ENCODE results near the gene CCDC33. TPM values are rescaled to one million over a fixed set of nuclear protein-coding genes. Genes with fewer than 3 reads are reported as not detected.

Gene CCDC33
- total and polyA plus RNA-seq, 2 donors, result 0.25 to 0.42 TPM

DNA sequence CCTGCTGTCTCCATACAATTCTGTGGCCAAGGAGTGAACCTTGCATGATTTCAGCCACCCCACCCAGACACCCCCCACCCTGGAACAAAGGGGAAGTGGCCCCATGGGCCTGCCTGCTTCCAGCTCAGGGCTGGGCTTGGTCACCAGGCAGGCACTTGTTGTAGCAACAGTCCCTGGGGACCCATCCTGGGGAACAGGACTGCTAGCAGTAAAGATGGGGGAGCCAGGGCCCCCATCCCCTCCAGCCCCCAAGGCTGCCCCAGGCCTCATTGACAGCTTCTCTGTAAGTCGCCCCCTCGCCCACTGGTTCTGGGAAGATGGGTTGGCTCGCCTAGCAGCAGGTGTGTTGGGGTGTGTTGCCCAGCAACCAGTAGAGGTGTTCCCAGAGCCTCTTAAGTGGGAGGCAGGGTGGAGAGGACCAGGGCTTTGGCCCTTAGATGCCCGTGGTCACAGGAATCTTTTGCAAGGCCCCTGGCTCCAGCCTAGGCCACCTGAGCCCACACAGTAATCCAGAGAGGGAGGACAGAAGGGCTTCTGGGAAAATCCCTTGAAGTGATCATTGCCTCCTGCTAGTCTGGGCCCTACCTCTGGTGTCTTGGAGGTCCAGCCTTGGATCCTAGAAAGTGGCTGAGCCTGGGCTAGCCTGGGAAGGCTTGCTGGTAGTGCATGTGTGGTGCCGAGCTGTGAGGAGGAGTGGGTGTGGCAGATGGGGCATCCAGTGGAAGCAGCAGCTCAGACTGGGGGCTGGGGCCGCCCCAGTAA is 82.4 kb downstream of the CCDC33 start:
- DNase-seq (ENCODE audit: extremely low spot score), result no peak
- 88% methylated on average over 6 of the region's 6 CpGs for WGBS
- Histone ChIP-seq H3K4me3 (ENCODE audit: low read depth, low read length) (no peak overlapping the region), H3K4me1 (ENCODE audit: insufficient read depth) (no peaks in the 10 kb centered on the region), H3K36me3 (ENCODE audit: insufficient read depth) (no peaks in the 10 kb centered on the region), H3K27ac (ENCODE audit: low read depth) (no peak overlapping the region)

DNA sequence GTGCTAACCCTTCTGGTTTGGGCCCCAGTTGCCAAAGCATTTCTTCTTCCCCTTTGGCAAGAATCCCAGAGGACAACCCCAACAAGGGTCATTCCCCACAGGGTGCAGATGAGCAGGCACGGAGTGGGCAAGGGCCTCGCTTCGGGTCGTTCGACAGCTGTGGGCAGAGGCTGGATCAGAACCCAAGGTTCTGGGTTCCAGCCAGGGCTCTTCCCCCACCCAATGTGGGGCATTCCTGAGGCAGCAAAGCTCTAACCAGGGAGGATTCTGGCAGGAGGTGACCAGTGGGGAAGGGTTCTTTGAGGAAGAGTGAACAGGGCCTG is 83.0 kb downstream of the CCDC33 start:
- 85% methylated on average over 5 of the region's 5 CpGs for WGBS
- Histone ChIP-seq H3K4me1 (ENCODE audit: insufficient read depth) (no peaks in the 10 kb centered on the region), H3K36me3 (ENCODE audit: insufficient read depth) (no peaks in the 10 kb centered on the region), H3K4me3 (ENCODE audit: low read depth, low read length) (no peak overlapping the region), H3K27ac (ENCODE audit: low read depth) (no peak overlapping the region)
- no peak for DNase-seq (ENCODE audit: extremely low spot score)

DNA sequence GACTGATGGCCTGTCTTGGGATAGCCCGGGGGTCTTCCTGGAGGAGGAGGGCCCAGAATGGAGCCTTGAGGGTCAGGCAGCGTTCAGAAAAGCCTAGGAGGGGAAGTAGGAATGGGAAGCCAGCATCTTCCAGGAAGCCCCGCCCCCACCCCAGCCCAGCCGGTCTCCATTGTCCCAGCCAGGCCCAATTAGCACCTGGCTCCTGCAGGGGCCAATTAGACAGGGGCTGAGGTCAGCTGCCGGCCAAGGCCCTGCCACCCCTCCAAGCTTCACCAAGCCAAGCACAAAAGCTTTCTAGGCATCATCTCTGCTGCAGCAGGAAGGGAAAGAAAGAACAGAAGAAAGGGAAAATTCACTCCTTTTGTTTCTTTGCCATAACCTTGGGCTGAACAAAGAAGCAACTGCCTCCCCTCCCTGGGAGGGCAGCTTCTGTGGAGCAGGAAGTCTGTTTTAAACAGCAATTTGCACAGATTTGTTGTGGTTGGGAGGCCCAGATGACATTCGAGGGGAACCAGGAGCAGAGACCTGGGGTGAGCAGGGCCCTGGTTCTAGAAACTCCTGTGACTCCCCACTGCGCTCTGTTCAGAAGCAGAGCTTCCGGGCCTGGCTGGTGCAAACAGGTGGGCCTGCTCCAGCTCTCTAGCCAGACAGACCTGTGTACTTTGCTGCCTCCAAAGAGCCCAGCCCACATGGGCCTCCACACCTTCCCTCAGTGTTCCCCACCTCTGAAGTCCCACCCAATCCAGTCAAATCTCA is 83.6 kb downstream of the CCDC33 start:
- 62% methylated on average over 8 of the region's 8 CpGs for WGBS
- no peak overlapping the region for H3K27ac ChIP-seq (ENCODE audit: low read depth)
- no peaks in the 10 kb centered on the region for H3K36me3 ChIP-seq (ENCODE audit: insufficient read depth)
- H3K4me1 ChIP-seq (ENCODE audit: insufficient read depth), result no peaks in the 10 kb centered on the region
- H3K4me3 ChIP-seq (ENCODE audit: low read depth, low read length), result no peak overlapping the region
- DNase-seq (ENCODE audit: extremely low spot score), result no peak

DNA sequence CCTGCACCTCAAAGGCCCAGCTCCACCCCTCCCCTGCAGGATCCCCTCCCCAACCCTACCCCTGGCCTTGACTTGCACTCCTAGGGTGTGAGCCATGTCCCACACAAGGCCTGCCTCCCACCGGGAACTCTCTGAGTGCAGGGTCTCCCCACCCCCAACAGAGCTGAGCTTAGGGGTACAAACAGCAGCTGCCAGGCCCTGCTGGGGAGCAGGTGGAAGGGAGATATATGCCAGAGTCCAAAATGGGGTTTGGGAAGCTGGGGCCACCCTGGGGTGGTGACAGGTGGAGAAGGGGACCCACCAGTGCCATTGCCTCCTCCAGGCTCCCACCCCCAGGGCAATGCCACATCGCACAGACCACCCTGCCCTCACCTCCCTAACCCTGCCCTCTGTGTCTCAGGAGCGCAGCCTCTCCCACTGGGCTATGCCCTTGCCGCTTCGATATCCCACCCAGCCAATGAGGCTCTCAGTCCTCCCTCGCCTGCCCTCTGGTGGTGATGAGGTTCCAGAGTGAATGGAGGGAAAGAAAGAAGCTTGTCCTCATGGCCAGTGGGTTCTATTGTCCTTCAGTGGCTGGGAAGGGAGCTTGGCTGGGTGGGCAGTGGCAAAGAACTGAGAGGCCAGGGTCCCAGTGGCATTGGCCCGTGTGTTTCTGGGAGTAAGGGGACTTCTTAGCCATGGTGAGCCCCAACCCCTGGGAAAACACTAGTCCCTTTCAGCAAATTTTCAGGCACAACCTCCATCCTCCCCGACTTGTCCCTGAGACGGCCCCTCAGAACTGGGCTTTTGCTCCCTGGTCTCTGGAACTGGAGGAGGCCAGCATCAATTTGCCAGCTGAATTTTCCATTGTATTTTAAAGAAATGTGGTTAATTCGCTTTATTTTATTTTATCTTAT is 84.5 kb downstream of the CCDC33 start:
- H3K27ac ChIP-seq (ENCODE audit: low read depth), result no peak overlapping the region
- H3K36me3 ChIP-seq (ENCODE audit: insufficient read depth), result no peaks in the 10 kb centered on the region
- DNase-seq (ENCODE audit: extremely low spot score), result no peak
- H3K4me3 ChIP-seq (ENCODE audit: low read depth, low read length), result no peak overlapping the region
- 72% methylated on average over 10 of the region's 10 CpGs for WGBS
- no peaks in the 10 kb centered on the region for H3K4me1 ChIP-seq (ENCODE audit: insufficient read depth)

DNA sequence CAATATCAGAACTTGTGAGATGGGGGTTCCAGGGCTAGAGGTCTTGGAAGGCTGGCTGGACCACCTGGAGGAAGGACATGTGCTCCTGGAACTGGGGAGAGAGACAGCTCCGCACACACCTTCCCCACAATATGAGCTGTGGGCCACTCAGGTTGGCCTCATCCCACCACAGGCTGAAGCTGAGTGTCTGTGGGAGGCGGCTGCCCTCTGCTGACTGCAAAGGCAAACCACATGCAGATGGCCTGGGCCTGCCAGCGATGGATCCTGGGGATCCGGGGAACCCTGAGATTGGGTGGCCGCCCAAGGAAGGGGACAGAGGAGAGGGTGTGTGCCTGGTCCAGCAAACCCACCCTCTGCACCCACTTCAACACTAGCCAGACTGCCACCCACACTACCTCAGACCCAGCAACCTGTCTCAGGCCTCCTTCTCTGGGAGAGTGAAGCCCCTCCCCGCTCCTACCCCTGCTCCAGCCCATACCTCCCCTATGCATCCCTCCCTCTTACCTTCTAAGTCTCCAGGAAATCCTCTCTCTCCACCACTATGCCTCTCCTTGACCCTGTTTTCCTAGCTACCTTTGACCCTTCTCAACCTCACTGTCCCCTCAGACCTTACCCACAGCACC is 86.5 kb downstream of the CCDC33 start:
- H3K36me3 ChIP-seq (ENCODE audit: insufficient read depth), result no peaks in the 10 kb centered on the region
- no peak overlapping the region for H3K4me3 ChIP-seq (ENCODE audit: low read depth, low read length)
- WGBS, result 27% methylated on average over 6 of the region's 6 CpGs
- H3K4me1 ChIP-seq (ENCODE audit: insufficient read depth), result no peaks in the 10 kb centered on the region
- H3K27ac ChIP-seq (ENCODE audit: low read depth), result no peak overlapping the region
- no peak for DNase-seq (ENCODE audit: extremely low spot score)

DNA sequence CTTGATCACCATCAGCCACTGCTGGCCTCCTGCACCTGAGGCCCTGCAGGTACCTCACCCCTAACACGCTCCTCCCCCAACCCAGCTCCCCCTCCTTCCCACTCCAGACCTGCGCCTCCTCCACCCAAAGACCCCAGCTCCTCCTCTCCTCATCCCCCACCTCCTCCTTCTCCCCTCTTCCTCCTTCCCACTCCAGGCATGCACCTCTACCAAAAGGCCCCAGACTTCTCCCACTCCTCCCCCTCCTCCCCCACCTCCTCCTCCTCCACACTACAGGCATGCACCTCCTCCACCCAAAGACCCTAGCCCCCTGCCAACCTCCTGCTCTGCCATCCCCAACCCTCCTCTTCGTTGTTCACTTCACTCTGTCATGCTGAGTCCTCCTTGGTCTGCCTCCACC is 88.6 kb downstream of the CCDC33 start:
- H3K27ac ChIP-seq (ENCODE audit: low read depth), result no peak overlapping the region
- no peak overlapping the region for H3K4me3 ChIP-seq (ENCODE audit: low read depth, low read length)
- no peaks in the 10 kb centered on the region for H3K4me1 ChIP-seq (ENCODE audit: insufficient read depth)
- DNase-seq (ENCODE audit: extremely low spot score), result no peak
- no peaks in the 10 kb centered on the region for H3K36me3 ChIP-seq (ENCODE audit: insufficient read depth)
- WGBS, result 75% methylated on average over 3 of the region's 3 CpGs

DNA sequence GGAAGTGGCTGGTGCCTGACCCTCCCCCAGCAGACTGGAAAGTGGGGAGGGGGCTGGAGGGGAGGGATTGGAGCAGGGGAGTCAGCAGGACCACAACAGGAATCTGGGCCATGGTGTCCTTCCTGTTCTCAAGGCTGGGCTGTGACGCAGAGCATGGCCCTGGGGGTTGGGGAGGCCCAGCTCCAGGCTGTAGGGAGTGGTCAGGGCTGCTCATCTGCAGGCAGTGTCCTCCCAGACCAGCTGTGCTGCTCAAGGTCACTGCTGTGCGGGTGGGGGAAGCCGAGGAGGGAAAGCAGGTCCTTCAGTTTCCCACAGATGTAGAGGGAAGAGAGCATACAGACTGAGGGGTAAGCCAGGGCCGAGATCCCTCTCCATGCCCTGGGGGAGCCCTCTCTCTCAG is 90.6 kb downstream of the CCDC33 start:
- DNase-seq (ENCODE audit: extremely low spot score), result no peak
- H3K27ac ChIP-seq (ENCODE audit: low read depth), result no peak overlapping the region

DNA sequence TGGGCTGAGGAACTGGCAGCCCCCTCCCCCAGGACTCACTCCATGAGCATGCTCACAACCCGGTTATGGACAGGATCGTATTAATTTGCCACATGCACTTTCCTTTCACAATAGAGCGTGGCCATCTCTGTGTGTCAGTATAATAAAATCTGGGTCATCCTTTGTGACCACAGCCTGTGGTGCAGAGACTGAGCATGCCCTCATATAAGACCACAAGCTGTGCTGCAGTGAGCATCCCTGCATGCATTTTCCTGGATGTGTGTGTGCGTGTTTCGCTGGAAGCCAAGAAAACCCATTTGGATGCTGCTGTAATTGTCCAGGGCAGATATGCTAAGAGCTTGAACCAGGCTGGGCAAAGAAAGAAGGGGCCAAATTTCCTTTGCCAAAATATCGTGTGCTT is 91.6 kb downstream of the CCDC33 start:
- Histone ChIP-seq H3K36me3 (ENCODE audit: insufficient read depth) (no peaks in the 10 kb centered on the region), H3K4me1 (ENCODE audit: insufficient read depth) (no peaks in the 10 kb centered on the region), H3K4me3 (ENCODE audit: low read depth, low read length) (no peak overlapping the region), H3K27ac (ENCODE audit: low read depth) (no peak overlapping the region)
- DNase-seq (ENCODE audit: extremely low spot score), result no peak
- WGBS, result 78% methylated on average over 6 of the region's 6 CpGs

More for the DNA sequence above, 90.6 kb downstream of the CCDC33 start:
- Histone ChIP-seq H3K4me3 (ENCODE audit: low read depth, low read length) (no peak overlapping the region), H3K4me1 (ENCODE audit: insufficient read depth) (no peaks in the 10 kb centered on the region), H3K36me3 (ENCODE audit: insufficient read depth) (no peaks in the 10 kb centered on the region)
- WGBS, result 36% methylated on average over 4 of the region's 4 CpGs

DNA sequence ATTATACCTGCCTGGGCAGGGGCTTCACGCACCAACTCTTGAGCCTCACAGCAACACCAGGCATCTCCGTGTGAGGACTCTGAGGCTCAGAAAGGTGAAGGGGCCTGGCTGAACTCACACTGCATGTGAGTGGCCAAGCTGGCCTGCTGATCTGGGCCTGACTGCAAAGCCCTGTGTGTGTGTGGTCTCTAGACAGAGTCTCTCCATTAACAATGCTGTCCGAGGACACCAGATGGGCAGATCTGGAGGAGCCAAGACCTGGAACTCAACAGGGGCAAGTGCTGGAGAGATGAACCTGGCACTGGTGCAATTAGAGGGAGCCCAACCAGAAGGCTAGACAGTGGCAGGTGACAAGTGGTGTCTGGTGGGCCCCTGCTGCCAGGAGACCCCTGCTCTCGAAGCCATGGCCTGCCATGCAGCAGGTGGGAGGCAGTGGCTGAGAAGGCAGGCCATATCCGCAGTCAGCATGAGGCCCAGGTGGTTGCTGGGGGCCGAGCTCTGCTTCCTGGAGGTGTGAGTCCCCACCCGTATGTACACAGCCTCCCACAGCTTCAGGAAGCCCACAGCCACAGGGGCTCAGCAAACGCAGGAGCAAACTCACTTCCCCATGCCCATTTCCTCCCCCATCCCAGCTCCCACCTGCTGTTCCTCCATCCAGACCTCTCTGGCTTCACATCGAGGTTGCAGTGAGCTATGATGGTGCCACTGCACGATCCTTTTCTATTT is 92.4 kb downstream of the CCDC33 start:
- Histone ChIP-seq H3K4me3 (ENCODE audit: low read depth, low read length) (no peak overlapping the region), H3K36me3 (ENCODE audit: insufficient read depth) (no peaks in the 10 kb centered on the region), H3K4me1 (ENCODE audit: insufficient read depth) (no peaks in the 10 kb centered on the region), H3K27ac (ENCODE audit: low read depth) (no peak overlapping the region)
- 57% methylated on average over 10 of the region's 10 CpGs for whole genome bisulfite sequencing
- no peak for DNase-seq (ENCODE audit: extremely low spot score)

DNA sequence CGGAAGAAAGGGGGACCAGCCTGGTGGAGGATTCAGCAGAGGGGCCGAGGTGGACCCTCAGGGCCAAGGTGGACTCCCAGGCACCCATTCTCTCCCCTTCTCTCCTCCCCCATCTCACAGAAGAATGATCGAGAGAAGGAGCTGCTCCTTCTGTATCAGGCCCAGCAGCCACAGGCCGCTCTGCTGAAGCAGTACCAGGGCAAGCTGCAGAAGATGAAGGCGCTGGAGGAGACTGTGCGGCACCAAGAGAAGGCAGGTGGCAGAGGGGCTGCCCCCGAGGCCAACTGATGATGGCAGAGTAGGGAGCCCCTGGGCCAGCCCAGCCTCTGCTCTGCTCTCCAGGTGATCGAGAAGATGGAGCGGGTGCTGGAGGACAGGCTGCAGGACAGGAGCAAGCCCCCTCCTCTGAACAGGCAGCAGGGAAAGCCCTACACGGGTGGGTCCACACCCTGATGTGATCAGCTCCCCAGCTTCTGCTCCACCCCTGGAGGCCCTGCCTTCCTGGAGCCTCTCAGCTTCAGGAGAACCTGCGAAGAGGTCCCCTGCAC is 94.8 kb downstream of the CCDC33 start:
- no peak for DNase-seq (ENCODE audit: extremely low spot score)
- no peak overlapping the region for H3K27ac ChIP-seq (ENCODE audit: low read depth)
- 78% methylated on average over 11 of the region's 11 CpGs for WGBS
- no peak overlapping the region for H3K4me3 ChIP-seq (ENCODE audit: low read depth, low read length)
- H3K4me1 ChIP-seq (ENCODE audit: insufficient read depth), result no peaks in the 10 kb centered on the region
- H3K36me3 ChIP-seq (ENCODE audit: insufficient read depth), result no peaks in the 10 kb centered on the region

DNA sequence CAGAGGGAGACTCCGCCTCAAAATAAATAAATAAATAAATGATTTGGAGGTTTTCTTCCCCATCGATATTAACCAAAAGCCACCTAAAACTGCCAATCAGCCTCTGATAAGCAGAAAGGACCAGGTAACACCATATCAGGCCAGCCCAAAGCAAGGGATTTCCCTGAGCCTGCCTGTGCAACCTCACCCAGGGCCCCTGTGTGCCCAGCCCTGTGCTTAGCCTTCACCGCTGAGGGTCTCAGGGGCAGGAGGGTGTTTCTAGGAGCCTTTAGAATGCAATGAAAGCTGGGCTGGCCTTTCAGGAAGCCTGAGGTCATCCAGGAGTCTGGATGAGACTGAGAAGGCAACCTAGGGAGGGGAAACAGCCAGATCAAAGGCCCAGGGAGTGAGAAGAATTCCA is 95.9 kb downstream of the CCDC33 start:
- DNase-seq (ENCODE audit: extremely low spot score), result no peak
- Histone ChIP-seq H3K4me1 (ENCODE audit: insufficient read depth) (no peaks in the 10 kb centered on the region), H3K27ac (ENCODE audit: low read depth) (no peak overlapping the region), H3K4me3 (ENCODE audit: low read depth, low read length) (no peak overlapping the region), H3K36me3 (ENCODE audit: insufficient read depth) (no peaks in the 10 kb centered on the region)
- 84% methylated on average over 3 of the region's 3 CpGs for WGBS

DNA sequence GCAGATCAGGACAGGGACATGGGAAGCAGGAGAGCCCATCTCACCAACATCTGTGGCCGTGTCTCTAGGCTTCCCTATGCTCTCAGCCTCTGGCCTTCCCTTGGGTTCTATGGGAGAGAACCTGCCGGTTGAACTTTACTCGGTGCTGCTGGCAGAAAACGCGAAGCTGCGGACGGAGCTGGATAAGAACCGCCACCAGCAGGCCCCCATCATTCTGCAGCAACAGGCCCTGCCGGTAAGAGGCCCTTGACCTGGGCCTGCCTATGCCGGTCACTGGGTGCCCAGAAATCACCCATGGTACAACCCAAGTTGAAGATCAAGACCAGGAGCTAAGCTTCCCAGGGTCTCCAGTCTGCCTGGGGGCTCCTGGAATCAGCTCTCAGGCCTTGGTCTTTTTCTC is 96.5 kb downstream of the CCDC33 start:
- no peaks in the 10 kb centered on the region for H3K36me3 ChIP-seq (ENCODE audit: insufficient read depth)
- H3K27ac ChIP-seq (ENCODE audit: low read depth), result no peak overlapping the region
- no peaks in the 10 kb centered on the region for H3K4me1 ChIP-seq (ENCODE audit: insufficient read depth)
- 88% methylated on average over 10 of the region's 10 CpGs for WGBS
- no peak for DNase-seq (ENCODE audit: extremely low spot score)
- no peak overlapping the region for H3K4me3 ChIP-seq (ENCODE audit: low read depth, low read length)

DNA sequence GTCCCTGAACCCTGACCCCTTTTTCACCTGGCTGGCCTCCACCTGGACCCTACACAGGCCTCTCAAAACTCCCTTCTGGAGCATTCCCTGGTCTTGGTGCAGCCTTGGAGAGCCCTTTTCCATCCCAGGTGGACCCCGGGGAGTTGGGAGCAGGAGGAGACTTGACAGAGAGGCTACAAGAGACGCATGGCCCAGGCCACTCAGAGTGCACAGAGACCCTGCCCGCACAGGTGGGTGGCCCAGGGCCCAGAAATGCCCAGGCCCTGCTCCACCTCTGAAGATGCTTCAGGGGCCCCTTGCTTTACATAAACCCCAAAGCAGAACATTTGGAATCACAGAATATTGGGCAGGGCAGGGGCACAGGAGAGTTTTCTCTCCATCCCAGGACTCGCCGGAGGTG is 97.0 kb downstream of the CCDC33 start:
- H3K4me3 ChIP-seq (ENCODE audit: low read depth, low read length), result no peak overlapping the region
- H3K4me1 ChIP-seq (ENCODE audit: insufficient read depth), result no peaks in the 10 kb centered on the region
- DNase-seq (ENCODE audit: extremely low spot score), result no peak
- no peak overlapping the region for H3K27ac ChIP-seq (ENCODE audit: low read depth)
- WGBS, result 90% methylated on average over 5 of the region's 5 CpGs
- H3K36me3 ChIP-seq (ENCODE audit: insufficient read depth), result no peaks in the 10 kb centered on the region

All from urinary bladder (tissue), 4 donors.